ENCODE results near the gene ANAPC4.

DNA sequence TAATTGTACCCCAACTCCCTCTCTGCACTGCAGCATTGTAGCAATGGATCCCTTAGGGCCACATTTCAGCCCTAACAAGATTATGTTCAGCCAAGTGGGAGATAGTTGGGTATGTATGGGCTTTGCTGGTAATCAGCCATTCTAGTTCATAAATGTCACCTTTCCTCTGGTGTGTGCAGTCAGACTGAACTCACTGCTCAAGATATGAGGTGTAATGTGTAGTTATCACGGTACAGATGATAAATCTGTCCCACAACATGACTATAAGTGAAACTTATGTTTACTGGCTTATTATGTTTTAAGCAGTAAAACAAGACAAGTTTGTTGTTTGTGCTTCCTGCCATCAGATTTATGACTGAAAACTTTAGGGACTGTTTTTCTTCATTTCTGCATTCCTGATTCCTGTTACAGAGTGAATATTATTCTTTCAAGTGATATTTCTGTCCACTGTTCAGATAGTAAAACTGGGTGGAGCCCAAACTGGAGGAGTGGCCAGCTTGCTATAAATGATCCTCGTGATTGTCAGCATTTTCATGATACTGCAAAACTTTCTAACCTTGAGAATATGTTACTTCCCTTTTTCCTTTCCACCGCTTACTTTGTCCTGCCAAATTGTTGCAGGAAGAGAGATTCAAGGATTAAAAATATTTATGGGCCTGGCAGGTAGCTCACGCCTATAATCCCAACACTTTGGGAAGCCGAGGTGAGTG lies 44.9 kb downstream of the ANAPC4 start:
- TF ChIP-seq POLR2AphosphoS5 (IDR thresholded peaks at IDR 0.05; ENCODE audit: low read depth, low read length) (no peak), POLR2A (IDR thresholded peaks at IDR 0.05; ENCODE audit: low read depth, low read length) (no peak)
